Glomerular endothelial cell (primary cell): ENCODE data around the gene KMT2B. TPM values are rescaled to one million over a fixed set of nuclear protein-coding genes. Genes with fewer than 3 reads are reported as not detected.

Experiments used
- DNase-seq: peaks from one replicate; pipeline ENCODE4 v3.0.0-alpha.2; 2011; ENCODE audit warnings: low read depth, low spot score; ENCODE audit errors: extremely low read depth
- total RNA-seq: library from RNA; depleted of rRNA; stranded (reverse); fragments of >200 nt; gene quantifications from 2 replicates; pipeline ENCODE4 v1.2.3, GENCODE V29; 2015

KMT2B gene
- total RNA-seq, 1 donor from 2014 or later, result 34.4 TPM

- no peak for DNase-seq
These were observed 22.8 kb downstream of the KMT2B start for GRCh38 chr19:35740423-35741202.

DNA sequence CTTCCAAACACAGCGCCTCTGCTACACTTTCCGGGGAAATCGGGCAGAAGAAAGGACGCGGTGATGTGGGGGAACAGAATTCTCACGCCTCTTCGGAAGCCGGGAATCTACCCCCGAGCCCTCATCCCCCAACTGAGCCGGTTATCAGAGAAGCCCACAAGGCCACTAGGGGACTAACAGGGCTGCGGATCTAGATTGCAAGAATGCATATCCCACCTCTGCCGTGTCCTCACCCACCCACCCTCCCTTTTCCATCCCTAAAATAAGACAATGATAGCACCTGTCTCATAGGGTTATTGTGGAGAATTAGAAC, 23.4 kb downstream of the KMT2B start:
- no peak for DNase-seq

DNA sequence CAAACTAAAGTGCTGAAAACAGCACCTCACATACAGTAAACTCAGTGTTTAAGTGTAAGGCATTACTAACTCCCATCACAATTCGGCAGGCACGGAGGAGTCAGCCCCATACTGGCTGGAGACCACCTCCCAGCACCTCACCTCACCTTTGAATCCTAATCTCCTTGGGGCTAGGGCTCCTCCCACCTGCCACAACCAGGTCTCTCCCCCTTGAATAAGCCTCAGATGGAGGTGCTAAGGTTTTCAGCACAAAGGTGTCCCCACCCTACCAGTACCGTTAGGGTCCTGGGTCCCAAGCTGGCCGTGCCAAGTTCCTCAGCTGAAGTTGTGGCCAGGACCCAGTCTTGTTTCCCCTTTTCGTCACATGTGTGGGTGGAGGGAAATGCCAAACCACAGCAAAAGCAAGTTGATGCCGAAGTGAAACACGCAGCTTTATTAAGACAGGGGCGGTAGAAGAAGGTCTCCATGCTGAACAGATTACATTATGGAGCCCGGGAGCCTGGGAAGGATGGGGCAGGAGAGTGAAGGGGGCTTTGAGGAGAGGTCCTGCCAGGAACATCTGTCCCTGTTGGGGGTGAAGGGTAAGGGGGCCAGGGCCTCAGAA, 24.4 kb downstream of the KMT2B start, which contains the start of gene IGFLR1:
IGFLR1 (minus strand) TSS at position 332 of the 604 bp plus-strand sequence. CDS start 1,272 bp downstream, outside the sequence.
- no peak for DNase-seq

GRCh38 chr19:35743640-35744429, 26.0 kb downstream of the KMT2B start:
- DNase-seq, result no peak

- peak; percentile 72 for DNase-seq
These were observed 26.9 kb downstream of the KMT2B start for GRCh38 chr19:35744430-35745327.

- DNase-seq, result peak; percentile 95
These were observed 27.7 kb downstream of the KMT2B start, which contains the start of the genes PSENEN and U2AF1L4 for GRCh38 chr19:35745328-35746086. Gene PSENEN (plus strand): TSS chr19:35745651. CDS start chr19:35745931, 280 bp downstream. Gene U2AF1L4 (minus strand): TSS chr19:35745418. CDS start chr19:35745391, 27 bp downstream.

DNA sequence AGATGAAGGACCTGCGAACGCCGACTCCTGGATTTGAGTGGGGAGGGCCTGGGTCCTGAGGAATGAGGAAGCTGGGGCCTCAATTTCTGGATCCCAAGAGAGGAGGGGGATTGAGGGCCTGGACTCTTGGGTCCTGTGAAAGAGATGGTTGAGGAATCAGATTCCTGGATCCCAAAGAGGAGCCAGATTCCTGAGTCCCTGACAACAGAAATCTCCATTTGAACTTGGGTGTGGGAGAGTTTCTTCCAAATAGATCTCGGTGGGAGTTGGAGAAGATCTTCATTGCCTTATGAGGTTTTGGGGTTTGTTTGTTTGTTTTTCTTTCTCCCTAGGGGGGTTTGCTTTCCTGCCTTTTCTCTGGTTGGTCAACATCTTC, 28.3 kb downstream of the KMT2B start:
- no peak for DNase-seq

GRCh38 chr19:35746531-35746930, 28.7 kb downstream of the KMT2B start:
- no peak for DNase-seq

GRCh38 chr19:35748106-35749020, 30.6 kb downstream of the KMT2B start, which contains the start of gene LIN37:
Gene LIN37 (plus strand): TSS chr19:35748576. CDS start chr19:35748725, 149 bp downstream.
- peak; percentile 98 for DNase-seq

DNA sequence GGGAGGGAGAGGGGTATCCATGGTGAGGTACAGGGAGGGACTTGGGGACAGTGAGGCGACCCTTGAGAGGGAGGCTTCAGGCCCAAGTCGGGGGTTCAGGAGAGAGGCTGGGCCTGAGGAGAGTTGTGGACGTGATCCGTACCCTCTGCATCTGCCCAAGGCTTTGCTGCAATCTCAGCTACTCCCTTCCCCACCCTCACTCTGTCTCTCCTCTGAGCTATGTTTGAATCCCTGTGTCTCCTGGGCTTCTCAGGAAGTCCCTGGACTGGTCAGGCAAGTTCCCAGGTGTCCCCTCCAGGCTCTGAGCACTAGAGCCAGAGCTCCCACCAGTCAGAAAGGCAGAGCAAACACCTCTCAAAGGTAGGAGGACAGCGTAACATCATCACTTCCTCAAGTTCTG, 32.4 kb downstream of the KMT2B start:
- no peak for DNase-seq

DNA sequence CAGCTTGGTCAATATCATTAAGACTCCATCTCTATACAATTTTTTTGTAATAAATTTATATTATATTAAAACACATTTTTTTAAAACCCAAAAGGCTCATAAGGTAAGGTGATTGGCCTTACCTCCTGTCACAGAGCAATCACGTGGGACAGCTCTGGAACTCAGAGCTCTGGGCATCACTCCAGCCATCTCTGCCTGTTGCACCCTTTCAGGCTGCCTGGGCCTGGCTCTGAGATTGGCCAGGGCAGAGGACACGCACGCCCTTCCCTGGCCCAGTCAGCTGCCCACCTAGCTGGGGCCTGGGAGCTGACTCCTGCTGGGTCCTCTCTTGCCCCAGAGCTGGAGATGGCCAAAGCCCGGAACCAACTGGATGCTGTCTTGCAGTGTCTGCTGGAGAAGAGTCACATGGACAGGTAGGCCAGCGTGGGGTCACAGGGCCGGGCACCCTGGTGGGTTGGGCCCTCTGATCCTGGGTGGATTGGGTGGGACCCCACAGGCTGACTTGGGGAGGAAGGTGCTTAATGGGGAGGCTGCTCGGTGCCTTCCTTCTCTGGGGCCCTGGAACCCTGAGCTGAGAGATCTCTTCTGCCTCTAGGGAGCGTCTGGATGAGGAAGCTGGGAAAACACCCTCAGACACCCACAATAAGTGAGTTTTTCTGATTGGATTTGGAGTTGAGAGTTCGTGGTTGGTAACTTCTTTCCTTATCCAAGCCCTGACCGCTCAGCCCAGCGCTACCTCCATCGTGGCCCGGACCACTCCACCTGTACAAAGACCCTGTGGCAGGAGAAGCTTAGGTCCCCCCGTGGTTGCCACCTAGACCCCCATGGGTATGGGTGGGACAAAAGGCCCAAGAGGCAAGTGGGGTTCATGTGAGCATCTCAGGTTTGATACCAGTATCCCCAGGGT, 34.3 kb downstream of the KMT2B start:
- DNase-seq, result no peak

- DNase-seq, result no peak
These were observed 35.0 kb downstream of the KMT2B start for GRCh38 chr19:35752746-35753350.

GRCh38 chr19:35753634-35754369, 36.0 kb downstream of the KMT2B start:
- DNase-seq, result no peak

- no peak for DNase-seq
These were observed 36.7 kb downstream of the KMT2B start for GRCh38 chr19:35754370-35755130.

DNA sequence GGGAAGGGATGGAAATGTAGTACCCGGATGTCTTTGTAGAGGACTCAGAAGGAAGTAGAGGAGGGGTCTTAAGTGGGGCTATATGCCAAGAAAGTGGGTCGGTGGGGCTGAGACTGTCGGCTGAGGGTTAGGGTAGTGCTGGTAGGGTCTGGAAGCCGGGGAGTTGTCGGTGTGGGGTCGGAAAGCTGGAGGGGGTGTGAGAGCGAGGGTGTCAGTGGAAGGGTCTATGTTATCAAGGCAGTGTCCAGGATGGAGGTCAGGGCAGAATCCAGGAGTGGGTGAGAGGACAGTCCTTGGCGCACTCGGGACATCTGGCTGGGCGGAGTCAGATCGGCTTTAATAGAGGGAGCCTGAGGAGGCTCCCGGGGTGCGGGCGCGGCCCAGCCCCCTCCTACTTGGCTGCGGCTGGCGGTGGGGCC, 37.3 kb downstream of the KMT2B start:
- DNase-seq, result no peak
